A549 (cell line): Measurements from ENCODE around the gene RBM7. TPM values are rescaled to one million over a fixed set of nuclear protein-coding genes. Genes with fewer than 3 reads are reported as not detected.
A peak's percentile ranks its signal among the peaks of the same experiment; 100 is the strongest.

ENCODE experiments used
- ATAC-seq, 2 experiments: fragments of 200-7000 bp in 1 of 2; fragments of >200 bp in 1 of 2; cut with Nextera tagmentation in 1 of 2; cut with Tn5 transposase in 1 of 2; 3 replicates each; pipeline versions ENCODE4 v1.8.0 to v1.9.1; 2018 to 2020; ENCODE audit warnings: mild to moderate bottlenecking in 1 of 2, moderate library complexity in 1 of 2
- CTCF ChIA-PET: fragments of 300-600 bp; sonication (Branson Sonifier 250); formaldehyde crosslinking; extraction: SDS; loops from one replicate; lab custom pipeline; 2021; ENCODE audit warnings: antibody characterized with exemption, inconsistent platforms; lab: Yijun Ruan, JAX
- POLR2A ChIA-PET: fragments of 350-600 bp; formaldehyde crosslinking; extraction: SDS; loops from one replicate; lab custom pipeline; 2021; ENCODE audit warnings: antibody characterized with exemption, inconsistent platforms; lab: Yijun Ruan, JAX
- DNase-seq, 2 experiments: peaks; one replicate each; pipeline versions ENCODE4 v3.0.0 to v3.0.0-alpha.2; 2011 to 2016; ENCODE audit warnings: low read depth in 1 of 2, low spot score in 1 of 2
- FAIRE-seq: peaks from 2 replicates; lab custom pipeline; 2011; peaks lifted over from hg19 to GRCh38; lab: Jason Lieb, UNC
- H3K27ac ChIP-seq, 2 experiments: fragments of >200 bp; sonication (Bioruptor Twin); formaldehyde crosslinking; 3 replicates each; pipeline ENCODE4 v1.5.1; 2016 to 2017
- H3K4me1 ChIP-seq: fragments of >200 bp; sonication (Bioruptor Twin); formaldehyde crosslinking; 3 replicates; pipeline ENCODE4 v1.6.1; 2016
- H3K4me2 ChIP-seq: fragments of >200 bp; sonication (Bioruptor Twin); formaldehyde crosslinking; 3 replicates; pipeline ENCODE4 v1.6.1; 2016
- H3K4me3 ChIP-seq: fragments of >200 bp; sonication (Bioruptor Twin); formaldehyde crosslinking; 3 replicates; pipeline ENCODE4 v1.5.1; 2016
- H3K9me3 ChIP-seq: fragments of >200 bp; sonication (Bioruptor Twin); formaldehyde crosslinking; 3 replicates; pipeline ENCODE4 v1.6.1; 2016
- CBX8 ChIP-seq: fragments of 200-600 bp; sonication (generic); IDR thresholded peaks from 2 replicates; pipeline ENCODE4 v1.6.1; 2016
- CHD2 ChIP-seq: fragments of 150-350 bp; IDR thresholded peaks from 2 replicates; pipeline ENCODE4 v1.6.1; 2014; ENCODE audit warnings: low read length; ENCODE audit not compliant: partially characterized antibody
- CHD4 ChIP-seq: fragments of 200-600 bp; sonication (generic); IDR thresholded peaks from 2 replicates; pipeline ENCODE4 v1.6.1; 2016; ENCODE audit warnings: antibody characterized with exemption, mild to moderate bottlenecking, borderline replicate concordance
- EHF ChIP-seq: fragments of 250-450 bp; sonication (Bioruptor Pico); IDR thresholded peaks from 2 replicates; pipeline ENCODE4 v1.5.0; 2020; ENCODE audit warnings: mild to moderate bottlenecking
- EP300 ChIP-seq, 2 experiments: fragments of >200 bp; sonication (Bioruptor Twin); formaldehyde crosslinking; IDR thresholded peaks; 2 replicates in 1 of 2; 3 replicates in 1 of 2; pipeline ENCODE4 v1.6.1; 2016 to 2017
- HDAC2 ChIP-seq: fragments of 200-600 bp; sonication (generic); IDR thresholded peaks from 2 replicates; pipeline ENCODE4 v1.6.1; 2016
- HEYL ChIP-seq: fragments of 250-450 bp; sonication (Bioruptor Pico); IDR thresholded peaks from 2 replicates; pipeline ENCODE4 v1.8.0; 2021; ENCODE audit warnings: mild to moderate bottlenecking, moderate library complexity
- HOXA7 ChIP-seq: fragments of 250-450 bp; sonication (Bioruptor Pico); IDR thresholded peaks from 2 replicates; pipeline ENCODE4 v1.5.0; 2020; ENCODE audit warnings: mild to moderate bottlenecking, moderate library complexity
- KDM1A ChIP-seq: fragments of 200-600 bp; sonication (generic); IDR thresholded peaks from 2 replicates; pipeline ENCODE4 v1.6.1; 2016; ENCODE audit warnings: low read depth, mild to moderate bottlenecking
- KDM5A ChIP-seq: fragments of 200-600 bp; sonication (generic); IDR thresholded peaks from 2 replicates; pipeline ENCODE4 v1.6.1; 2016; ENCODE audit warnings: antibody characterized with exemption, mild to moderate bottlenecking
- MAFK ChIP-seq: fragments of 450-650 bp; IDR thresholded peaks from 2 replicates; pipeline ENCODE4 v1.6.1; 2014; ENCODE audit not compliant: partially characterized antibody
- NFE2L2 ChIP-seq: fragments of 150-350 bp; conservative IDR thresholded peaks from 2 replicates; pipeline ENCODE4 v1.6.1; 2014; ENCODE audit warnings: low read length
- NR3C1 ChIP-seq: fragments of >200 bp; sonication (Bioruptor Twin); formaldehyde crosslinking; IDR thresholded peaks from 3 replicates; pipeline ENCODE4 v1.6.1; 2017
- PHF8 ChIP-seq: fragments of 200-600 bp; sonication (generic); IDR thresholded peaks from 2 replicates; pipeline ENCODE4 v1.6.1; 2016; ENCODE audit warnings: low read depth, mild to moderate bottlenecking, antibody characterized with exemption, moderate library complexity, borderline replicate concordance
- RAD21 ChIP-seq, 2 experiments: fragments of >200 bp in 1 of 2; sonication (Bioruptor Twin) in 1 of 2; formaldehyde crosslinking in 1 of 2; IDR thresholded peaks in 1 of 2; conservative IDR thresholded peaks in 1 of 2; 2 replicates in 1 of 2; 3 replicates in 1 of 2; pipeline ENCODE4 v1.6.1; 2012 to 2018; ENCODE audit warnings: inconsistent platforms in 1 of 2
- SREBF2 ChIP-seq: fragments of 450-650 bp; IDR thresholded peaks from 2 replicates; pipeline ENCODE4 v1.6.1; 2014; ENCODE audit warnings: mild to moderate bottlenecking, moderate library complexity
- TFCP2L1 ChIP-seq: fragments of 250-450 bp; sonication (Bioruptor Pico); IDR thresholded peaks from 2 replicates; pipeline ENCODE4 v1.5.0; 2021; ENCODE audit warnings: mild to moderate bottlenecking
- ZFP36 ChIP-seq: fragments of 450-650 bp; IDR thresholded peaks from 2 replicates; pipeline ENCODE4 v1.6.1; 2014; ENCODE audit warnings: borderline replicate concordance; ENCODE audit not compliant: partially characterized antibody
- ZNF302 ChIP-seq: fragments of 250-450 bp; sonication (Bioruptor Pico); IDR thresholded peaks from 2 replicates; pipeline ENCODE4 v1.9.0; 2021; ENCODE audit warnings: inconsistent platforms, mild to moderate bottlenecking, moderate library complexity
- WGBS: methylation state at CpG from one replicate; pipeline ENCODE4 v1.1.6; 2017; ENCODE audit errors: missing lambda C conversion rate; 5-methylcytosine and 5-hydroxymethylcytosine counted together
- polyA plus RNA-seq, 4 experiments: library from polyadenylated mRNA; depleted of rRNA in 3 of 4; stranded (reverse); fragments of >200 nt; fragmentation: RNase III in 1 of 4; extraction: RNeasy Plus Mini Kit Qiagen cat#74134 plus additional on column Dnase treatment in 1 of 4; gene quantifications; 2 replicates in 3 of 4; 3 replicates in 1 of 4; pipeline ENCODE4 v1.2.3, GENCODE V29; 2011 to 2017
- TF ChIP-seq, protein P1 (sequence below): fragments of 250-450 bp; sonication (Bioruptor Pico); IDR thresholded peaks from 2 replicates; pipeline ENCODE4 v1.5.0; 2021; ENCODE audit warnings: mild to moderate bottlenecking, moderate library complexity, borderline replicate concordance
- TF ChIP-seq, protein P2 (sequence below): fragments of >200 bp; sonication (Bioruptor Twin); formaldehyde crosslinking; IDR thresholded peaks from 2 replicates; pipeline ENCODE4 v1.6.1; 2016
- TF ChIP-seq, protein P3 (sequence below): IDR thresholded peaks from 2 replicates; pipeline ENCODE4 v1.6.1; 2012
- TF ChIP-seq, protein P4 (sequence below): fragments of >200 bp; sonication (Bioruptor Twin); formaldehyde crosslinking; IDR thresholded peaks from 3 replicates; pipeline ENCODE4 v1.6.1; 2016
- TF ChIP-seq, protein P5 (sequence below): fragments of 200-600 bp; sonication (generic); IDR thresholded peaks from 2 replicates; pipeline ENCODE4 v1.6.1; 2016; ENCODE audit warnings: antibody characterized with exemption, mild to moderate bottlenecking, moderate library complexity

The RBM7 gene
- polyA plus RNA-seq, 2 of the 4 experiments (the other 2 are of a cell fraction): 33.6 to 41.2 TPM

DNA sequence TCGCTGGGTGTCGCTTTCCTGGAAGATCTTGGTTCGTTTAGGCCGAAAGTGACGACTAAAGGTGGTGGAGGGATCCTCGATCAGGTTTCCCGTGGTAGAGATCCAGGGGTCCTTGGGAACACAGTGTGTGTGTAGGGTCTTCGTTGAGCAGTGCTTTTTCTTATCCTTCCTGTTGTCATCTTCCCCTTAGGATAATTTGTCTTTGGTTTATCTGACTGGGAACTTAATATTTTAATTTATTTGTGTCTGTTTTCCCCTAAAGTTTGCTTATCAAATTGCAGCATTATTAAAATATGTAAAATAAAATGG lies 403 bp downstream of the RBM7 start:
- H3K27ac ChIP-seq: peak overlapping the region; percentile 96 to 99
- FAIRE-seq: no peak
- H3K4me3 ChIP-seq: peak overlapping the region; percentile 65
- no peak; a peak in 1 of 6 replicates for ATAC-seq
- peak overlapping the region; percentile 89 for H3K4me2 ChIP-seq
- TF ChIP-seq HDAC2 (no peak), MAFK (no peak), ZFP36 (no peak), EP300 (IDR thresholded peaks at IDR 0.05) (no peak), HOXA7 (CRISPR knock-in tag) (no peak), PHF8 (no peak), SREBF2 (no peak), NR3C1 (no peak), EHF (CRISPR knock-in tag) (no peak), TFCP2L1 (CRISPR knock-in tag) (no peak), CBX8 (no peak)
- TF ChIP-seq, protein P1, sequence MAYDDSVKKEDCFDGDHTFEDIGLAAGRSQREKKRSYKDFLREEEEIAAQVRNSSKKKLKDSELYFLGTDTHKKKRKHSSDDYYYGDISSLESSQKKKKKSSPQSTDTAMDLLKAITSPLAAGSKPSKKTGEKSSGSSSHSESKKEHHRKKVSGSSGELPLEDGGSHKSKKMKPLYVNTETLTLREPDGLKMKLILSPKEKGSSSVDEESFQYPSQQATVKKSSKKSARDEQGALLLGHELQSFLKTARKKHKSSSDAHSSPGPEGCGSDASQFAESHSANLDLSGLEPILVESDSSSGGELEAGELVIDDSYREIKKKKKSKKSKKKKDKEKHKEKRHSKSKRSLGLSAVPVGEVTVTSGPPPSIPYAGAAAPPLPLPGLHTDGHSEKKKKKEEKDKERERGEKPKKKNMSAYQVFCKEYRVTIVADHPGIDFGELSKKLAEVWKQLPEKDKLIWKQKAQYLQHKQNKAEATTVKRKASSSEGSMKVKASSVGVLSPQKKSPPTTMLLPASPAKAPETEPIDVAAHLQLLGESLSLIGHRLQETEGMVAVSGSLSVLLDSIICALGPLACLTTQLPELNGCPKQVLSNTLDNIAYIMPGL (CRISPR knock-in tag): no peak
- TF ChIP-seq, protein P2, sequence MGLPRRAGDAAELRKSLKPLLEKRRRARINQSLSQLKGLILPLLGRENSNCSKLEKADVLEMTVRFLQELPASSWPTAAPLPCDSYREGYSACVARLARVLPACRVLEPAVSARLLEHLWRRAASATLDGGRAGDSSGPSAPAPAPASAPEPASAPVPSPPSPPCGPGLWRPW: no peak
- H3K9me3 ChIP-seq: no peaks in the 10 kb centered on the region
- DNase-seq: no peak
- POLR2A ChIA-PET: no interaction called here
- WGBS: under 1% methylated on average over 8 of the region's 8 CpGs
- H3K4me1 ChIP-seq: peaks cover 25% of the 10 kb centered on the region
- CTCF ChIA-PET: no interaction called here

DNA sequence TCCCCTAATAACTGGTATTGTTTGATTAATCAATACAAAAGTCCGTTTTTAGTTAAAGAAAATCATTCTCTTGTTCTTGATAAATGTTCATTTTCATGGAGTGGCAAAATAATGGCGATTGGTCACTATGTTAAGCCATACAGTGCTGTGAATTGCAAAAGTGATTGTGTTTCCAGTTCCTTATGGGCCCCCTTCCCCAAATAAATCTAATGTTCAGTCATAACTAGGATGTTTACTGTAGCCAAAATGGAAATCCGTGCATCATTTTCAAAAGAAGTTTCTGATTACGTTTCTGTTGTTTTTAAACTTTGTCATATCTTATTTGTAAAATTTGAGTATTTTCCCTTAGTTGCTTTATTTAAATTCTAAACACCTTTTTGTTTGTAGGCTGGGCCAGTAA lies 845 bp downstream of the RBM7 start:
- peak overlapping the region; percentile 89 for H3K4me2 ChIP-seq
- no peak for TF ChIP-seq NFE2L2
- no peak for TF ChIP-seq KDM5A
- ATAC-seq (no peak), DNase-seq (no peak), FAIRE-seq (no peak)
- H3K4me1 ChIP-seq: peaks cover 25% of the 10 kb centered on the region
- 2% methylated on average over 4 of the region's 4 CpGs for WGBS
- H3K9me3 ChIP-seq: no peaks in the 10 kb centered on the region
- H3K27ac ChIP-seq: peak overlapping the region; percentile 96 to 99
- peak overlapping the region; percentile 65 for H3K4me3 ChIP-seq
- ChIA-PET POLR2A (no interaction called here), CTCF (no interaction called here)

DNA sequence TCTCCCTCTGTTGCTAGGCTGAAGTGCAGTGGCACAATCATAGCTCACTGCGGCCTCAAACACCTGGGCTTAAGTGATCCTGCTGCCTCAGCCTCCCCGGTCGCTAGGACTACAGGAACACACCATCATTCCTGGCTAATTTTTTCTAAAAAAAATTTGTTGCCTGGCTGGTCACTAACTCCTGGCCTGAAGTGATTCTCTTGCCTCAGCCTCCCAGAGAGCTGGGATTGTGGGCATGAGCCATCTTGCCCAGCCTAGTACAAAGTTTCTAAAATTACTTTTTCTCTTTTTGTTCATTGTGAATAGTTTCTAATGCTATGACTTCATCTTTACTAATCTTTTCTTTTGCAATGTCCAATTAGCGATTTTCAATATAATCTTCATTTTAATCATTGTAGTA lies 12.5 kb downstream of the RBM7 start:
- ATAC-seq (no peak), DNase-seq (no peak), FAIRE-seq (no peak)
- Histone ChIP-seq H3K9me3 (no peaks in the 10 kb centered on the region), H3K4me3 (no peak overlapping the region), H3K4me1 (no peaks in the 10 kb centered on the region), H3K4me2 (no peak overlapping the region), H3K27ac (no peak overlapping the region)
- POLR2A ChIA-PET: no interaction called here
- 99% methylated on average over 4 of the region's 4 CpGs for WGBS
- CTCF ChIA-PET: interaction anchor here (1.3 kb wide), 1 partner anchor 13 kb away, joined by 3 read pairs; no protein-coding TSS in a partner anchor
- TF ChIP-seq, protein P2: no peak
- TF ChIP-seq ZNF302 (CRISPR knock-in tag) (no peak), KDM1A (no peak), RAD21 (conservative IDR thresholded peaks at IDR 0.05 in 1 of 2, IDR thresholded peaks at IDR 0.05 in 1 of 2) (no peak), CHD4 (no peak), PHF8 (no peak), TFCP2L1 (CRISPR knock-in tag) (no peak), CHD2 (no peak), HEYL (CRISPR knock-in tag) (no peak), NR3C1 (no peak)
- TF ChIP-seq, protein P1 (CRISPR knock-in tag): no peak
- TF ChIP-seq, protein P3, sequence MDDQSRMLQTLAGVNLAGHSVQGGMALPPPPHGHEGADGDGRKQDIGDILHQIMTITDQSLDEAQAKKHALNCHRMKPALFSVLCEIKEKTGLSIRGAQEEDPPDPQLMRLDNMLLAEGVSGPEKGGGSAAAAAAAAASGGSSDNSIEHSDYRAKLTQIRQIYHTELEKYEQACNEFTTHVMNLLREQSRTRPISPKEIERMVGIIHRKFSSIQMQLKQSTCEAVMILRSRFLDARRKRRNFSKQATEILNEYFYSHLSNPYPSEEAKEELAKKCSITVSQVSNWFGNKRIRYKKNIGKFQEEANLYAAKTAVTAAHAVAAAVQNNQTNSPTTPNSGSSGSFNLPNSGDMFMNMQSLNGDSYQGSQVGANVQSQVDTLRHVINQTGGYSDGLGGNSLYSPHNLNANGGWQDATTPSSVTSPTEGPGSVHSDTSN: no peak
- TF ChIP-seq, protein P4, sequence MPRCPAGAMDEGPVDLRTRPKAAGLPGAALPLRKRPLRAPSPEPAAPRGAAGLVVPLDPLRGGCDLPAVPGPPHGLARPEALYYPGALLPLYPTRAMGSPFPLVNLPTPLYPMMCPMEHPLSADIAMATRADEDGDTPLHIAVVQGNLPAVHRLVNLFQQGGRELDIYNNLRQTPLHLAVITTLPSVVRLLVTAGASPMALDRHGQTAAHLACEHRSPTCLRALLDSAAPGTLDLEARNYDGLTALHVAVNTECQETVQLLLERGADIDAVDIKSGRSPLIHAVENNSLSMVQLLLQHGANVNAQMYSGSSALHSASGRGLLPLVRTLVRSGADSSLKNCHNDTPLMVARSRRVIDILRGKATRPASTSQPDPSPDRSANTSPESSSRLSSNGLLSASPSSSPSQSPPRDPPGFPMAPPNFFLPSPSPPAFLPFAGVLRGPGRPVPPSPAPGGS: no peak
- TF ChIP-seq, protein P5, sequence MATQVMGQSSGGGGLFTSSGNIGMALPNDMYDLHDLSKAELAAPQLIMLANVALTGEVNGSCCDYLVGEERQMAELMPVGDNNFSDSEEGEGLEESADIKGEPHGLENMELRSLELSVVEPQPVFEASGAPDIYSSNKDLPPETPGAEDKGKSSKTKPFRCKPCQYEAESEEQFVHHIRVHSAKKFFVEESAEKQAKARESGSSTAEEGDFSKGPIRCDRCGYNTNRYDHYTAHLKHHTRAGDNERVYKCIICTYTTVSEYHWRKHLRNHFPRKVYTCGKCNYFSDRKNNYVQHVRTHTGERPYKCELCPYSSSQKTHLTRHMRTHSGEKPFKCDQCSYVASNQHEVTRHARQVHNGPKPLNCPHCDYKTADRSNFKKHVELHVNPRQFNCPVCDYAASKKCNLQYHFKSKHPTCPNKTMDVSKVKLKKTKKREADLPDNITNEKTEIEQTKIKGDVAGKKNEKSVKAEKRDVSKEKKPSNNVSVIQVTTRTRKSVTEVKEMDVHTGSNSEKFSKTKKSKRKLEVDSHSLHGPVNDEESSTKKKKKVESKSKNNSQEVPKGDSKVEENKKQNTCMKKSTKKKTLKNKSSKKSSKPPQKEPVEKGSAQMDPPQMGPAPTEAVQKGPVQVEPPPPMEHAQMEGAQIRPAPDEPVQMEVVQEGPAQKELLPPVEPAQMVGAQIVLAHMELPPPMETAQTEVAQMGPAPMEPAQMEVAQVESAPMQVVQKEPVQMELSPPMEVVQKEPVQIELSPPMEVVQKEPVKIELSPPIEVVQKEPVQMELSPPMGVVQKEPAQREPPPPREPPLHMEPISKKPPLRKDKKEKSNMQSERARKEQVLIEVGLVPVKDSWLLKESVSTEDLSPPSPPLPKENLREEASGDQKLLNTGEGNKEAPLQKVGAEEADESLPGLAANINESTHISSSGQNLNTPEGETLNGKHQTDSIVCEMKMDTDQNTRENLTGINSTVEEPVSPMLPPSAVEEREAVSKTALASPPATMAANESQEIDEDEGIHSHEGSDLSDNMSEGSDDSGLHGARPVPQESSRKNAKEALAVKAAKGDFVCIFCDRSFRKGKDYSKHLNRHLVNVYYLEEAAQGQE: no peak
